HG02571 (cell line): ENCODE results near the gene ZDHHC3.
"Not testable (repeated sequence)": the region's sequence is repeated elsewhere in the genome, so short reads cannot be mapped to it uniquely, and the experiment has no call there.

Experiments
- ATAC-seq: cut with Tn5 transposase; IDR thresholded peaks from one replicate; pipeline ENCODE4 v1.9.1; 2021; ENCODE audit warnings: mild to moderate bottlenecking, moderate library complexity; ENCODE audit not compliant: unreplicated experiment

Gene ZDHHC3

DNA sequence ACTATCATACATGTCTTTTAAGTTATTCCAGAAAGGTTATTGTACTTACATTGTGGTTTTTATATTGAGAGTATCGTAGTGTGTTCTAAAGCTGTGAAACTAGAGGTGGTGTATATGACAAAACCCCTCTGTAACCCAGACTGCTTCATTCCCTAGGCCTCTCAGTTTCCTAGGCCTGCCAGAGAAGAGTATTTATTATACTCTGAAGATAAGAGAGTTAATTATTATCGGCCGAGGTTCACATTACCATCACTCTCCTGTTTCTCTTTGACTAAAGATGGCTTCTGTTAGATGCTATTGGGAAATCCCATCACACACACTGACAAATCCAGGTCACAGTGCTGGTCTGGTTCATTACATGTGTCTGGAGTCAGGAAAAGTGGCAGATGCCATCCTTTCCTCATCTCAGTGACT, 20.6 kb upstream of the ZDHHC3 start:
- ATAC-seq: no peak

GRCh38 chr3:44995142-44995770, 19.3 kb upstream of the ZDHHC3 start:
- no peak for ATAC-seq

DNA sequence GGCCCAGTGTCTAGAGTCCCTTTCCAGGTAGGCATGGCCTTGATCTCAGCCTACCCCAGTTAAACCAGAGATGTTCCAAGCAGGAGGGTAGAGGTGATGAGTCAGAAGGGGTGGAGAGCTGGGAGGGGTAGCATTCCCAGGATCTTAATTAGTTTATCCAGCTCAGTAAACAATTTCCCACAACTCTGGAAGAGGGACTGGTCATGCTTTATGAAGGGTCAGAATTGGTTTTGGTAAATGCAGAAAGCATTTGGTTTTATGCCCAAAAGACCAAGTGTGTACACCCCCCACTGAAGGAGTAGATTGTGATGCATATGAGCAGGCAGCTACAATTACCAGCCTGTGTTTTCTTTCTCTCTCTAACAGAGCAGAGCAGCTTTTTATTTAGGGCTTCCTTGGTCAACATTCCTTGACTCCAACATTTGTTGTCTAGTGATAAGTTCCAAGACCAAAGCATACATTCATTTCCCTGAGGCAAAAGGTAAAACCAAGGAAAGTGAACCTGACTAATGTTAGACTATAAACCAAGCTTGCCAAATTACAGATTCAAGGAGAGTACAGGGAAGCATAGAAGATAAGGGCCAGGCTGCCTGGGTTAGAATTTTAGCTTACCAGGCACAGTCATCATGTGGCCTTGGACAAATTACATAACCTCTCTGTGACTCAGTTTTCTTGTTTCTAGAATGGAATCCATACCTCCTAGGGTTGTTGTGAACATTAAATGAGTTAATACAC, 17.7 kb upstream of the ZDHHC3 start:
- no peak for ATAC-seq

- ATAC-seq: no peak
Observed at GRCh38 chr3:44992555-44993470, 16.8 kb upstream of the ZDHHC3 start.

GRCh38 chr3:44991326-44991725, 15.4 kb upstream of the ZDHHC3 start:
- ATAC-seq: no peak

- ATAC-seq: no peak
Observed at GRCh38 chr3:44989636-44990373, 13.8 kb upstream of the ZDHHC3 start.

GRCh38 chr3:44989141-44989540, 13.2 kb upstream of the ZDHHC3 start:
- ATAC-seq: no peak

GRCh38 chr3:44988073-44988472, 12.1 kb upstream of the ZDHHC3 start:
- ATAC-seq: no peak

GRCh38 chr3:44987332-44987731, 11.4 kb upstream of the ZDHHC3 start:
- no peak for ATAC-seq

- ATAC-seq: not testable (repeated sequence)
Observed at GRCh38 chr3:44986330-44986729, 10.4 kb upstream of the ZDHHC3 start.

GRCh38 chr3:44984335-44984734, 8.4 kb upstream of the ZDHHC3 start:
- ATAC-seq: no peak

DNA sequence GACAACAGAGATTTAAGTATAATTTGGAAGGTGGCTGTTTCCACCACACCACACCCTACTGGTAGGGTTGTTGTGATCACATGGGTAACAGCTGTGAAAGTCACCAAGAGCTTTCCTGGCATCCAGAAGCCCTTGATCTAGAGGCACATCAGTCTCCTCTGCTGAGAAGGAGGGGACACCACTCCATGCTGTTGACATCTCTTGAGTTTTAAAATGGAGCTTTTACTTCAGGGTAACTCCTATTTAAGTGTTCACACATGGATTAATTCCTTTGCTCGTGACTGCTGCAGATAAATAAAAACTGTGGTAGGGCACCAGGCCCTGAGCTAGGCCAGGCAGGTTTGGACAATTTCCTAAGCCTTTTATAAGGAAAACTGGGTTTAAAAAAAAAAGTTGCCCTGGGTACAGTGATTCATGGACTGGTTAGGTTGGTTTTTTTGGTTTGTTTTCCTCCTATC, 7.5 kb upstream of the ZDHHC3 start:
- ATAC-seq: no peak

DNA sequence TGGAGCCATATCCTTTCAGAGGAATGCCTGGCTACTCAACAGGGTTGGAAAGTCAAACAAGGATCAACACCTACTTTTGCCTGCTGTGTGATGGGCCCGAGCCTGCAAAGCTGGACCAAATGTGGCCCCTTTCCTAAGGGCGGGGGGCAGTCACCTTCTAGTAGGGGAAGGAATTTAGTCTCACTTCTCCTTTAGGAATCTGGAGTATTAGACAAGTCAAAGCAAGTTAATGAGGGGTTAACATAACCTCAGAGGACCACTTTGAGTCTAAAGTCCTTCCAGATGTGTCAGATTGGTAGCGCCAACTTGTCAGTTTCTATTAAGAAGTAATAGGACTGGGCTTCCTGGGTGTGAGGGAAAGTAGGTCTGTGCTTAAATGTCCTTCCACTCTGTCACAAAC, 6.8 kb upstream of the ZDHHC3 start:
- no peak for ATAC-seq

DNA sequence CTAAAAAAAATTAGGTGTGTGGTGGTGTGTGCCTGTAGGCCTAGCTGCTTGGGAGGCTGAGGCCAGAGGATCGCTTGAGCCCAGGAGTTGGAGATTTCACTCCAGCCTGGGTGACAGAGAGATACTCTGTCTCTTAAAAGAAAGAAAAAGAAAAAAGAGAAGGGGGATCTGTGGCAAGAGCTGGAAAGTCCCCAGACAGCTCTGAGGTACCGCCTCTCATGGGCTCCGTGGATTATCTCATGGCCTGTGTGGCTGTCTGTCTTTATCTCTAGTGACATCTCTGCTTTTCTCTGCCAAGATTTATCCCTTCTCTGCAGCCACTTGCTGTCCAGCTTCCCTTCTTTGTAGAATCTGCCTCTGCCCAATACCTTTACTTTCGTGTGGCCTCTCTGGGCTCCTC, 5.8 kb upstream of the ZDHHC3 start:
- no peak for ATAC-seq

DNA sequence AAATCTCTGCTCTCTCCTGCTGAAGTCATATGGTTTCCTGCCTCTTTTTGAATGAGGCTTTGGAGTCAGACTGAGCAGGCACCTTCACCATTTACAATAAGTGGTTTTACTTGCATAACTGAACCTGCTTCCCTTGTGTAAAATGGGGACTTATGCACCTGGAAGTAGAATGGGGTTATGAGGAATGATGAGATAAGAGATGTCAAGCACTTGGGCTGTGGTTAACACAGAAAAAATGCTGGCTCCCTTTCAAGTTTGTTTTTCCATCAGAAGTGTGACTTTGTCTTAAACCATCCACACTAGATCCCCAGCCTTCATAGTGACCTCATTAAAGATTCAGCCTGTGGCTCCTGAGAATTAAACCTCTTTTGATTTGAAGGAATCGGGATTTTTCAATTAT, 5.2 kb upstream of the ZDHHC3 start:
- ATAC-seq: no peak

GRCh38 chr3:44974416-44974815, 1.6 kb downstream of the ZDHHC3 start:
- no peak for ATAC-seq

DNA sequence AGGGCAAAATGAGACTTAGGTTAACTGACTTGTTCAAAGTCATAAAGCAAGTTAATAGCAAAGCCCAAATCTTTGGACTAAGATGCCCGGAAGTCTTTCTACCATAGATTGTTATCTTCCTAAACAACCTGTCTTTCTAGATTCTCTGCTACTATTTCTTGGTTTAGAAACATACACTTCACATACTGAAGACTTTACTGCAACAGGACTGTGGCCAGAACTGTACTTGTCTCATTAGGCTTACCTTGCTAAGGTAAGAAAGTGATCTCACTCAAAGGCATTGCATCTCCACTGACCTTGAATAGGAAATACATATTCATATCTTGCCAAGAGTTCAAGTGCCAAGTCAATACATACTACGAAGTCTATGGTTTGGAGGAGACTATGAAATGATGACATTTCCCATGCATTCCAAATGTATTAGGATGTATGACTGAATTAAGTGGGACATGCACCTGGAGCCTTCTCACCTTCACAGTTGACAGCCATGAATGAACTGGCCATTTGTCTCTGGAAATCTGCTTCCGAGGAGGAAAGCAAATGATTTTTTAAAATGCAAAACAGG, 5.0 kb downstream of the ZDHHC3 start:
- ATAC-seq: no peak

DNA sequence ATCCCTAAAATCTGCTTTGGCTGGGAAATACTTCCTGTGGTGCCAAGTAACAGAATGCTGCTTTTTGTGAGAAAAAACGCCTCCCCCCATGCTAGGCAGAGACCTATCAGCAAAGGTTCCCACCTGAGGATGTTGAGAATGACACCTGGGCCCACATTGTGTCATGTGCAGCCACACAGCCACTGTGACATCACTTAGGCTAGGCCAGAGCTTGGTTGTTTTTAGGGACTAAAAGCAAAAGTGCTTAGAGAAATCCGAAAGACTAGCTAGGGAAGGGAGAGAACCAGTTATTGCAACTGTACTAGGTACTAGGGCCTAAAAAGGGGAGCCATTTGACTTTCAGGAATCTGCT, 6.2 kb downstream of the ZDHHC3 start:
- no peak for ATAC-seq

- ATAC-seq: no peak
Observed at GRCh38 chr3:44969154-44969827, 6.7 kb downstream of the ZDHHC3 start.

DNA sequence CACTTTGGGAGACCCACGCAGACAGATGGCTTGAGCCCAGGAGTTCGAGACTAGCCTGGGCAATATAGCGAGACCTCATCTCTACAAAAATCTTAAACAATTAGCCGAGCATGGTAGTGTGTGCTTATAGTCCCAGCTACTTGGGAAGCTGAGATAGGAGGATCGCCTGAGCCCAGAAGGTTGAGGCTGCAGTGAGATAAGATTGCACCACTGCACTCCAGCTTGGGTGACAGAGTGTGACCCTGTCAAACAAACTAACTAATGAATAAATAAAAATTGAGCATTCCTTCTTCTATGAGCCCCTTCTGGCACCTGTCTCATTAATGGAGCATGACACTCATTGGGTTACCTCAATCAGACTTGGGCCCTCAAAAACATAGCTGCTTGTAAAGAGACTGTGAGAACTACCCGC, 7.5 kb downstream of the ZDHHC3 start:
- no peak for ATAC-seq
